Nephron progenitor cell (in vitro differentiated cells): Measurements from ENCODE around the gene TRUB1.
A peak's percentile ranks its signal among the peaks of the same experiment; 100 is the strongest.

Experiments
- DNase-seq: peaks from one replicate; pipeline ENCODE4 v3.0.0; 2021
- H3K27ac Mint-ChIP-seq: 2 replicates; pipeline ENCODE4 v1.8.0; 2021; ENCODE audit warnings: mild to moderate bottlenecking, moderate library complexity, mixed read lengths
- H3K27me3 Mint-ChIP-seq: 2 replicates; pipeline ENCODE4 v1.8.0; 2021; ENCODE audit warnings: mild to moderate bottlenecking, low read depth, mixed read lengths; ENCODE audit not compliant: poor library complexity
- H3K36me3 Mint-ChIP-seq: 2 replicates; pipeline ENCODE4 v1.8.0; 2021; ENCODE audit warnings: low read depth, mixed read lengths
- H3K4me1 Mint-ChIP-seq: 2 replicates; pipeline ENCODE4 v1.8.0; 2021; ENCODE audit warnings: mixed read lengths
- H3K4me3 Mint-ChIP-seq: 2 replicates; pipeline ENCODE4 v1.8.0; 2021; ENCODE audit warnings: mild to moderate bottlenecking, moderate library complexity, mixed read lengths
- H3K9me3 Mint-ChIP-seq: 2 replicates; pipeline ENCODE4 v1.8.0; 2021; ENCODE audit warnings: mild to moderate bottlenecking, moderate library complexity, mixed read lengths
- CTCF ChIP-seq: fragments of 200-600 bp; sonication (generic); IDR thresholded peaks from 2 replicates; pipeline ENCODE4 v1.5.0; 2021; ENCODE audit warnings: antibody characterized with exemption

Gene TRUB1

GRCh38 chr10:114957122-114957521, 19.1 kb downstream of the TRUB1 start:
- H3K4me3 Mint-ChIP-seq = no peak overlapping the region
- peaks cover 65% of the 10 kb centered on the region for H3K36me3 Mint-ChIP-seq
- H3K9me3 Mint-ChIP-seq = no peaks in the 10 kb centered on the region
- peak overlapping the region; percentile 1 for H3K27ac Mint-ChIP-seq
- TF ChIP-seq CTCF = no peak
- DNase-seq = no peak
- peaks cover 5% of the 10 kb centered on the region for H3K4me1 Mint-ChIP-seq
- H3K27me3 Mint-ChIP-seq = no peaks in the 10 kb centered on the region

GRCh38 chr10:114957673-114958072, 19.7 kb downstream of the TRUB1 start:
- Mint-ChIP-seq H3K36me3 (peaks cover 65% of the 10 kb centered on the region), H3K4me3 (no peak overlapping the region), H3K27ac (no peak overlapping the region), H3K27me3 (no peaks in the 10 kb centered on the region), H3K9me3 (peaks cover 4% of the 10 kb centered on the region), H3K4me1 (peaks cover 5% of the 10 kb centered on the region)
- TF ChIP-seq CTCF = no peak
- no peak for DNase-seq

GRCh38 chr10:114962441-114962840, 24.4 kb downstream of the TRUB1 start:
- Mint-ChIP-seq H3K4me1 (peaks cover 6% of the 10 kb centered on the region), H3K27ac (no peak overlapping the region), H3K9me3 (peaks cover 21% of the 10 kb centered on the region), H3K4me3 (no peak overlapping the region), H3K36me3 (peaks cover 83% of the 10 kb centered on the region), H3K27me3 (no peaks in the 10 kb centered on the region)
- DNase-seq = no peak
- TF ChIP-seq CTCF = no peak

GRCh38 chr10:114963908-114964307, 25.9 kb downstream of the TRUB1 start:
- DNase-seq = no peak
- peaks cover 82% of the 10 kb centered on the region for H3K36me3 Mint-ChIP-seq
- H3K27me3 Mint-ChIP-seq = no peaks in the 10 kb centered on the region
- H3K27ac Mint-ChIP-seq = no peak overlapping the region
- H3K4me1 Mint-ChIP-seq = peaks cover 17% of the 10 kb centered on the region
- peaks cover 21% of the 10 kb centered on the region for H3K9me3 Mint-ChIP-seq
- H3K4me3 Mint-ChIP-seq = no peak overlapping the region
- TF ChIP-seq CTCF = no peak

GRCh38 chr10:114967071-114967470, 29.1 kb downstream of the TRUB1 start:
- Mint-ChIP-seq H3K36me3 (peaks cover 59% of the 10 kb centered on the region), H3K27me3 (no peaks in the 10 kb centered on the region), H3K9me3 (peaks cover 21% of the 10 kb centered on the region), H3K4me3 (no peak overlapping the region), H3K4me1 (peaks cover 33% of the 10 kb centered on the region), H3K27ac (peak overlapping the region; percentile 80)
- no peak for TF ChIP-seq CTCF
- no peak for DNase-seq

GRCh38 chr10:114970515-114970914, 32.5 kb downstream of the TRUB1 start:
- peaks cover 39% of the 10 kb centered on the region for H3K4me1 Mint-ChIP-seq

More at GRCh38 chr10:114970515-114970914, 32.5 kb downstream of the TRUB1 start:
- TF ChIP-seq CTCF = no peak
- Mint-ChIP-seq H3K27me3 (no peaks in the 10 kb centered on the region), H3K9me3 (no peaks in the 10 kb centered on the region), H3K36me3 (peaks cover 43% of the 10 kb centered on the region), H3K27ac (peak overlapping the region; percentile 24), H3K4me3 (no peak overlapping the region)
- DNase-seq = no peak
